ENCODE measurements around the gene SLCO2A1.

DNA sequence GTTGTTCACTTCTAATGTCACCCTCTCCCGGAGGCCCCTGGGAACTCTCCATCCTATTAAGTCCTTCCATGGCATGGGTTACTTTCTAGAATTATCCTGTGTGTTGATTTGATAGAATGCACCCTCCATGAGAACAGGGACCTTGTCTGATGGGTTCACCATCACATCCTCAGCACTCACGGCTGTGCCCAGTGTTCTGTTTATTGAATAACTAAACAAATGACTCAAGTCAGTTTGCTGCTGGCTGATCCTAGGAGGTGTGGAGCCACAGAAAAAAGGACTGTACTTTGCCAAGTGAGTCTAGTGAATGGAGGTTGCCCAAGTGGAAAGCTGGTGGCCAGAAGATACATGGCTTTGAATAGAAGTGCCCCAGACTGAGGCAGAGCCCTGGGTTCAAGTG lies 85.5 kb downstream of the SLCO2A1 start:
- TF ChIP-seq, protein P1, sequence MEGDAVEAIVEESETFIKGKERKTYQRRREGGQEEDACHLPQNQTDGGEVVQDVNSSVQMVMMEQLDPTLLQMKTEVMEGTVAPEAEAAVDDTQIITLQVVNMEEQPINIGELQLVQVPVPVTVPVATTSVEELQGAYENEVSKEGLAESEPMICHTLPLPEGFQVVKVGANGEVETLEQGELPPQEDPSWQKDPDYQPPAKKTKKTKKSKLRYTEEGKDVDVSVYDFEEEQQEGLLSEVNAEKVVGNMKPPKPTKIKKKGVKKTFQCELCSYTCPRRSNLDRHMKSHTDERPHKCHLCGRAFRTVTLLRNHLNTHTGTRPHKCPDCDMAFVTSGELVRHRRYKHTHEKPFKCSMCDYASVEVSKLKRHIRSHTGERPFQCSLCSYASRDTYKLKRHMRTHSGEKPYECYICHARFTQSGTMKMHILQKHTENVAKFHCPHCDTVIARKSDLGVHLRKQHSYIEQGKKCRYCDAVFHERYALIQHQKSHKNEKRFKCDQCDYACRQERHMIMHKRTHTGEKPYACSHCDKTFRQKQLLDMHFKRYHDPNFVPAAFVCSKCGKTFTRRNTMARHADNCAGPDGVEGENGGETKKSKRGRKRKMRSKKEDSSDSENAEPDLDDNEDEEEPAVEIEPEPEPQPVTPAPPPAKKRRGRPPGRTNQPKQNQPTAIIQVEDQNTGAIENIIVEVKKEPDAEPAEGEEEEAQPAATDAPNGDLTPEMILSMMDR (IDR thresholded peaks at IDR 0.05): no peak
- no peak for TF ChIP-seq ZFX (IDR thresholded peaks at IDR 0.05; ENCODE audit: borderline replicate concordance)

Data from 22Rv1 (cell line).